Neural progenitor cell (in vitro differentiated cells): ENCODE measurements around the gene ABTB2.

Experiments used
- EZH2 ChIP-seq: fragments of 200-600 bp; sonication (generic); IDR thresholded peaks from 2 replicates; pipeline ENCODE4 v1.6.1; 2017; ENCODE audit warnings: antibody characterized with exemption, mild to moderate bottlenecking, moderate library complexity
- TF ChIP-seq, protein P1 (sequence below): fragments of 200-600 bp; sonication (generic); IDR thresholded peaks from 2 replicates; pipeline ENCODE4 v1.5.1; 2017; ENCODE audit warnings: antibody characterized with exemption, mild to moderate bottlenecking

DNA sequence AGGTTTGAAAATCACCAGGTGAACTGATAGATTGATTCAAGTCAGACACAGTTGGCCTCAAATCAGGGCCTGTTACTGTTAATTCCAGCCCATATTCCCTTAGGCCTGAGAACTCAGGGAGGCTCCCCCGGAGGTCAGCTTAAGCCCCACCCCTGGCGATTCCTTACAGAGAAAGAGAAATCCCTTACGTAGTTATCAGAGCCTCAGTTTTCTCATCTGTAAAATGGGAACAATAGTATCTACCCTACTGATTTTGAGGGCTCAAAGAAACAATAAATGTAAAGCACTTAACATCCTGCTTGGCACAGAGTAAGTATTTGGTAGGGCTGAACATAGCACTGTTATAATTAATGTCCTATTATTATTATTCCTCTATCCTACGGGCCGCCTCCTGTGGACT is 158.3 kb downstream of the ABTB2 start:
- TF ChIP-seq, protein P1, sequence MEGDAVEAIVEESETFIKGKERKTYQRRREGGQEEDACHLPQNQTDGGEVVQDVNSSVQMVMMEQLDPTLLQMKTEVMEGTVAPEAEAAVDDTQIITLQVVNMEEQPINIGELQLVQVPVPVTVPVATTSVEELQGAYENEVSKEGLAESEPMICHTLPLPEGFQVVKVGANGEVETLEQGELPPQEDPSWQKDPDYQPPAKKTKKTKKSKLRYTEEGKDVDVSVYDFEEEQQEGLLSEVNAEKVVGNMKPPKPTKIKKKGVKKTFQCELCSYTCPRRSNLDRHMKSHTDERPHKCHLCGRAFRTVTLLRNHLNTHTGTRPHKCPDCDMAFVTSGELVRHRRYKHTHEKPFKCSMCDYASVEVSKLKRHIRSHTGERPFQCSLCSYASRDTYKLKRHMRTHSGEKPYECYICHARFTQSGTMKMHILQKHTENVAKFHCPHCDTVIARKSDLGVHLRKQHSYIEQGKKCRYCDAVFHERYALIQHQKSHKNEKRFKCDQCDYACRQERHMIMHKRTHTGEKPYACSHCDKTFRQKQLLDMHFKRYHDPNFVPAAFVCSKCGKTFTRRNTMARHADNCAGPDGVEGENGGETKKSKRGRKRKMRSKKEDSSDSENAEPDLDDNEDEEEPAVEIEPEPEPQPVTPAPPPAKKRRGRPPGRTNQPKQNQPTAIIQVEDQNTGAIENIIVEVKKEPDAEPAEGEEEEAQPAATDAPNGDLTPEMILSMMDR, result no peak
- TF ChIP-seq EZH2, result no peak
